HG02623 (cell line): ENCODE data around the gene IPMK.
"Not testable (repeated sequence)": the region's sequence is repeated elsewhere in the genome, so short reads cannot be mapped to it uniquely, and the experiment has no call there.

Experiments
- ATAC-seq: cut with Tn5 transposase; IDR thresholded peaks from one replicate; pipeline ENCODE4 v1.9.1; 2021; ENCODE audit warnings: moderate library complexity; ENCODE audit not compliant: unreplicated experiment

The IPMK gene

GRCh38 chr10:58157076-58157766 is 110.5 kb downstream of the IPMK start:
- ATAC-seq: no peak

GRCh38 chr10:58155941-58156340 is 111.8 kb downstream of the IPMK start:
- not testable (repeated sequence) for ATAC-seq

- ATAC-seq: no peak
These were observed 113.9 kb downstream of the IPMK start for GRCh38 chr10:58153751-58154150.

GRCh38 chr10:58152673-58153263 is 114.9 kb downstream of the IPMK start:
- peak; percentile 67 for ATAC-seq

GRCh38 chr10:58150290-58150689 is 117.4 kb downstream of the IPMK start:
- ATAC-seq: no peak

GRCh38 chr10:58143944-58144343 is 123.8 kb downstream of the IPMK start:
- no peak for ATAC-seq
